ENCODE results near the gene FERMT3. TPM values are rescaled to one million over a fixed set of nuclear protein-coding genes. Genes with fewer than 3 reads are reported as not detected.

FERMT3 gene
- total and polyA plus RNA-seq, 2 donors (not counting 3 experiments of a cell fraction or from before 2014, with no cell fraction given) = 64.4 to 100 TPM

DNA sequence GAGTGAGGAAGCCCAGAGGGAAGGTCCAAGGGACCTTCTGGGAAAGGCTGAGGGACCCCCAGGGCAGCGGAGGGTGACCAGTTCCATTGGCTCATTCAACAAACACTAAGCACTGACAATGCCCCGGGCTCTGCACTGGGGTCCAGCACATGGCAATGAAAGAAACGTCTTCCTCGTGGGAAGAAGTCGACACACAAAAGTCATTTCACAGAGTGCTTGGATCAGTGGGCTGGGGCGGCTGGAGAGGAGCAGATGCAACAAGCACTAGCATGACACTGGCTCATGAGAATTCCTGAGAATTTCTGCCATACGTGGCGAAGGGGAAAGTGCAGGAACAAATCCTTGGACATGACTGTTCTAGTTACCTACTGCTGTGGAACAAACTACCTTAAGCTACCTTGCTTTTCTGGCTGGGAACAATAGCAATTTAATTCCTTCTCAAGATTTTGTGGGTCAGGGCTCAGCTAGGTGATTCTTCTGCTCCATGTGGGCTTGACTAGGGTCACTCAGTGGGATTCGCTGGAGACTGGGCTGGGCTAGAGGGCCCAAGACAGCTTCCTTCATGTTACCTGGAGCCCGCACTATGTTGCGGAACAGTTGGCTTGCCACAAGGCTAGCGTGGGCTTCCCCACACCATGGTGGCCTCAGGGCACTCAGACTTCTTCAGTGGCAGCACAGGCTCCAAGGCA, 27.4 kb upstream of the FERMT3 start:
- no peak overlapping the region for H3K4me3 ChIP-seq (replicated peaks in 1 of 3; ENCODE audit: insufficient read depth in 1 of 3, low read depth in 1 of 3, low read length in 3 of 3)
- FAIRE-seq = no peak

More for the DNA sequence above, 27.4 kb upstream of the FERMT3 start:
- no TSS peak for BruUV-seq (replicated peaks)
- intact Hi-C loops (cut with micrococcal nuclease) = no loop called here
- H3K36me3 ChIP-seq (ENCODE audit: control insufficient read depth in 2 of 2, extremely low read depth in 1 of 2, insufficient read depth in 2 of 2, low read length in 2 of 2) = no peaks in the 10 kb centered on the region
- H3K9me1 ChIP-seq (replicated peaks; ENCODE audit: control insufficient read depth, extremely low read depth, insufficient read depth, low read length) = no peaks in the 10 kb centered on the region
- peaks cover 9% of the 10 kb centered on the region for H3K79me2 ChIP-seq (ENCODE audit: control insufficient read depth, insufficient read depth, low read length)
- TF ChIP-seq, protein P1, sequence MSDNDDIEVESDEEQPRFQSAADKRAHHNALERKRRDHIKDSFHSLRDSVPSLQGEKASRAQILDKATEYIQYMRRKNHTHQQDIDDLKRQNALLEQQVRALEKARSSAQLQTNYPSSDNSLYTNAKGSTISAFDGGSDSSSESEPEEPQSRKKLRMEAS (IDR thresholded peaks at IDR 0.05; ENCODE audit: insufficient read depth, insufficient read length) = no peak
- TF ChIP-seq POLR2AphosphoS5 (IDR thresholded peaks at IDR 0.05; ENCODE audit: insufficient read depth, low read depth, low read length) (no peak), FOS (IDR thresholded peaks at IDR 0.05; ENCODE audit: borderline replicate concordance, insufficient read depth, low read length) (no peak), MYC (IDR thresholded peaks at IDR 0.05; ENCODE audit: low read depth, low read length) (no peak), POLR2A (IDR thresholded peaks at IDR 0.05; ENCODE audit: low read depth, low read length) (no peak), EZH2 (IDR thresholded peaks at IDR 0.05; ENCODE audit: borderline replicate concordance, low read depth, low read length, severe bottlenecking) (no peak), GATA2 (IDR thresholded peaks at IDR 0.05; ENCODE audit: insufficient read depth, insufficient read length, low read depth, low read length) (no peak), JUN (IDR thresholded peaks at IDR 0.05; ENCODE audit: borderline replicate concordance, insufficient read depth, insufficient read length, low read depth) (no peak)
- TF ChIP-seq, protein P2, sequence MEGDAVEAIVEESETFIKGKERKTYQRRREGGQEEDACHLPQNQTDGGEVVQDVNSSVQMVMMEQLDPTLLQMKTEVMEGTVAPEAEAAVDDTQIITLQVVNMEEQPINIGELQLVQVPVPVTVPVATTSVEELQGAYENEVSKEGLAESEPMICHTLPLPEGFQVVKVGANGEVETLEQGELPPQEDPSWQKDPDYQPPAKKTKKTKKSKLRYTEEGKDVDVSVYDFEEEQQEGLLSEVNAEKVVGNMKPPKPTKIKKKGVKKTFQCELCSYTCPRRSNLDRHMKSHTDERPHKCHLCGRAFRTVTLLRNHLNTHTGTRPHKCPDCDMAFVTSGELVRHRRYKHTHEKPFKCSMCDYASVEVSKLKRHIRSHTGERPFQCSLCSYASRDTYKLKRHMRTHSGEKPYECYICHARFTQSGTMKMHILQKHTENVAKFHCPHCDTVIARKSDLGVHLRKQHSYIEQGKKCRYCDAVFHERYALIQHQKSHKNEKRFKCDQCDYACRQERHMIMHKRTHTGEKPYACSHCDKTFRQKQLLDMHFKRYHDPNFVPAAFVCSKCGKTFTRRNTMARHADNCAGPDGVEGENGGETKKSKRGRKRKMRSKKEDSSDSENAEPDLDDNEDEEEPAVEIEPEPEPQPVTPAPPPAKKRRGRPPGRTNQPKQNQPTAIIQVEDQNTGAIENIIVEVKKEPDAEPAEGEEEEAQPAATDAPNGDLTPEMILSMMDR (IDR thresholded peaks at IDR 0.05; ENCODE audit: extremely low read depth in 1 of 2, insufficient read depth in 1 of 2, low read depth in 1 of 2, low read length in 2 of 2) = no peak
- no peak overlapping the region for H2AFZ ChIP-seq (ENCODE audit: low read depth, low read length)
- H3K4me1 ChIP-seq (ENCODE audit: control insufficient read depth, extremely low read depth, insufficient read depth, low read length) = peaks cover 9% of the 10 kb centered on the region
- no peaks in the 10 kb centered on the region for H3K9me3 ChIP-seq (replicated peaks; ENCODE audit: control insufficient read depth, insufficient read depth, low read length)
- DNase-seq (ENCODE audit: low read depth, low spot score) = no peak
- H3K27me3 ChIP-seq (ENCODE audit: control insufficient read depth in 2 of 2, insufficient read depth in 2 of 2, low read length in 2 of 2) = no peaks in the 10 kb centered on the region
- H3K4me2 ChIP-seq (ENCODE audit: insufficient read depth, low read length) = no peak overlapping the region
- CTCF ChIA-PET = interaction anchor here (2.4 kb wide), 1 partner anchor 9 kb away, joined by 5 read pairs; no protein-coding TSS in a partner anchor
- dilution Hi-C loops (cut with MboI; ENCODE audit: extremely low pct_ligation_motif_present, low sequenced_read_pairs) = no loop called here
- H4K20me1 ChIP-seq (replicated peaks; ENCODE audit: control insufficient read depth, extremely low read depth, insufficient read depth, low read length) = no peaks in the 10 kb centered on the region
- no peak overlapping the region for H3K9ac ChIP-seq (replicated peaks; ENCODE audit: extremely low read depth, insufficient read depth, low read length)
- no peak overlapping the region for H3K27ac ChIP-seq (ENCODE audit: insufficient read depth, low read depth, low read length)
- POLR2A ChIA-PET = no interaction called here

All from endothelial cell of umbilical vein (primary cell).